Panc1 (cell line): Measurements from ENCODE around the gene S1PR3.

ENCODE experiments used
- REST ChIP-seq, 2 experiments: IDR thresholded peaks; 2 replicates each; pipeline ENCODE4 v1.6.1; 2011 to 2012; ENCODE audit warnings: low read depth in 2 of 2, control low read depth in 1 of 2, low read length in 1 of 2, mild to moderate bottlenecking in 1 of 2, moderate library complexity in 1 of 2; ENCODE audit not compliant: insufficient read depth in 1 of 2
- TF ChIP-seq, protein P1 (sequence below): fragments of 450-650 bp; IDR thresholded peaks from 2 replicates; pipeline ENCODE4 v1.5.1; 2017; ENCODE audit warnings: mild to moderate bottlenecking

- TF ChIP-seq, protein P1, sequence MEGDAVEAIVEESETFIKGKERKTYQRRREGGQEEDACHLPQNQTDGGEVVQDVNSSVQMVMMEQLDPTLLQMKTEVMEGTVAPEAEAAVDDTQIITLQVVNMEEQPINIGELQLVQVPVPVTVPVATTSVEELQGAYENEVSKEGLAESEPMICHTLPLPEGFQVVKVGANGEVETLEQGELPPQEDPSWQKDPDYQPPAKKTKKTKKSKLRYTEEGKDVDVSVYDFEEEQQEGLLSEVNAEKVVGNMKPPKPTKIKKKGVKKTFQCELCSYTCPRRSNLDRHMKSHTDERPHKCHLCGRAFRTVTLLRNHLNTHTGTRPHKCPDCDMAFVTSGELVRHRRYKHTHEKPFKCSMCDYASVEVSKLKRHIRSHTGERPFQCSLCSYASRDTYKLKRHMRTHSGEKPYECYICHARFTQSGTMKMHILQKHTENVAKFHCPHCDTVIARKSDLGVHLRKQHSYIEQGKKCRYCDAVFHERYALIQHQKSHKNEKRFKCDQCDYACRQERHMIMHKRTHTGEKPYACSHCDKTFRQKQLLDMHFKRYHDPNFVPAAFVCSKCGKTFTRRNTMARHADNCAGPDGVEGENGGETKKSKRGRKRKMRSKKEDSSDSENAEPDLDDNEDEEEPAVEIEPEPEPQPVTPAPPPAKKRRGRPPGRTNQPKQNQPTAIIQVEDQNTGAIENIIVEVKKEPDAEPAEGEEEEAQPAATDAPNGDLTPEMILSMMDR: no peak
- no peak for TF ChIP-seq REST (IDR thresholded peaks at IDR 0.05; ENCODE audit: insufficient read depth in 1 of 2, low read depth in 2 of 2, low read length in 1 of 2)
These were observed 18.2 kb downstream of the S1PR3 start for GRCh38 chr9:89009546-89009840.
